K562 (cell line): ENCODE results near the gene CLIP1. TPM values are rescaled to one million over a fixed set of nuclear protein-coding genes. Genes with fewer than 3 reads are reported as not detected.

ENCODE experiments used
- ATAC-seq: fragments of 200-7000 bp; cut with Tn5 transposase; 3 replicates; pipeline ENCODE4 v1.9.1; 2020; ENCODE audit warnings: moderate library complexity
- BruUV-seq: library from RNA; stranded (reverse); fragments of 400-500 nt; replicated peaks from 2 replicates; lab custom pipeline; 2021; lab: Mats Ljungman, UMichigan
- CTCF ChIA-PET: fragments of 300-600 bp; formaldehyde crosslinking; extraction: SDS; loops from one replicate; lab custom pipeline; 2021; ENCODE audit warnings: low intra/inter-chr PET ratio; lab: Yijun Ruan, JAX
- POLR2A ChIA-PET: fragments of 300-600, 350-650 bp; sonication (Branson Sonifier 250); formaldehyde crosslinking; extraction: SDS; loops from one replicate; lab custom pipeline; 2021; ENCODE audit warnings: antibody characterized with exemption, inconsistent platforms; lab: Yijun Ruan, JAX
- DNase-seq, 4 experiments: peaks; one replicate each; pipeline versions ENCODE4 v3.0.0 to v3.0.0-alpha.2; 2011 to 2018; ENCODE audit warnings: low spot score in 3 of 4, mixed read lengths in 3 of 4; ENCODE audit errors: extremely low read depth in 1 of 4
- FAIRE-seq: peaks from 2 replicates; lab custom pipeline; 2011; peaks lifted over from hg19 to GRCh38; lab: Jason Lieb, UNC
- H2AFZ ChIP-seq: 2 replicates; pipeline ENCODE4 v1.6.0; 2011; ENCODE audit warnings: low read depth, low read length, control low read depth, inconsistent platforms
- H3K27ac ChIP-seq: fragments of 200-600 bp; 3 replicates; pipeline ENCODE4 v1.8.0; 2011; ENCODE audit warnings: low read depth, mild to moderate bottlenecking, control low read depth, inconsistent platforms, low read length, moderate library complexity, mixed read lengths; ENCODE audit errors: extremely low read depth
- H3K27me3 ChIP-seq, 2 experiments: fragments of 300-600 bp in 1 of 2; 2 replicates in 1 of 2; 3 replicates in 1 of 2; pipeline versions ENCODE4 v1.6.0 to v1.8.0; 2011; ENCODE audit warnings: inconsistent platforms in 2 of 2, low read length in 2 of 2, mild to moderate bottlenecking in 1 of 2, mixed read lengths in 1 of 2, moderate library complexity in 1 of 2; ENCODE audit not compliant: control insufficient read depth in 2 of 2, insufficient read depth in 2 of 2
- H3K36me3 ChIP-seq: fragments of 300-600 bp; 3 replicates; pipeline ENCODE4 v1.8.0; 2011; ENCODE audit warnings: mild to moderate bottlenecking, low read length, inconsistent platforms; ENCODE audit not compliant: control insufficient read depth, insufficient read depth
- H3K4me1 ChIP-seq, 2 experiments: fragments of 200-600 bp in 1 of 2; replicated peaks in 1 of 2; 2 replicates in 1 of 2; 3 replicates in 1 of 2; pipeline versions ENCODE4 v1.5.1 to v1.8.0; 2011; ENCODE audit warnings: inconsistent platforms in 2 of 2, low read length in 2 of 2, mild to moderate bottlenecking in 1 of 2, mixed read lengths in 1 of 2, moderate library complexity in 1 of 2; ENCODE audit not compliant: control insufficient read depth in 2 of 2, insufficient read depth in 2 of 2
- H3K4me2 ChIP-seq: 2 replicates; pipeline ENCODE4 v1.6.1; 2011; ENCODE audit warnings: low read length, control low read depth, inconsistent platforms, mixed read lengths; ENCODE audit not compliant: insufficient read depth
- H3K4me3 ChIP-seq: fragments of 200-600 bp; sonication (generic), shearing (Covaris generic); 2 replicates; pipeline ENCODE4 v1.5.1; 2016; ENCODE audit warnings: control low read depth, inconsistent platforms
- H3K79me2 ChIP-seq: fragments of 200-600 bp; 3 replicates; pipeline ENCODE4 v1.8.0; 2011; ENCODE audit warnings: low read length, inconsistent platforms; ENCODE audit not compliant: control insufficient read depth, insufficient read depth
- H3K9ac ChIP-seq, 2 experiments: 2 replicates each; pipeline versions ENCODE4 v1.6.0 to v1.6.1; 2011; ENCODE audit warnings: low read depth in 2 of 2, low read length in 2 of 2, control low read depth in 1 of 2, inconsistent platforms in 1 of 2, mild to moderate bottlenecking in 1 of 2, mixed read lengths in 1 of 2; ENCODE audit not compliant: insufficient read depth in 1 of 2
- H3K9me1 ChIP-seq: one replicate; pipeline ENCODE4 v1.6.0; 2011; ENCODE audit warnings: inconsistent platforms, mild to moderate bottlenecking, low read length, moderate library complexity; ENCODE audit not compliant: control insufficient read depth, insufficient read depth
- H3K9me3 ChIP-seq: replicated peaks from 2 replicates; pipeline ENCODE4 v1.5.1; 2011; ENCODE audit warnings: low read depth, low read length, inconsistent platforms; ENCODE audit not compliant: control insufficient read depth, insufficient read depth
- H4K20me1 ChIP-seq: replicated peaks from 2 replicates; pipeline ENCODE4 v1.6.1; 2011; ENCODE audit warnings: low read length, inconsistent platforms, mixed read lengths; ENCODE audit not compliant: control insufficient read depth, insufficient read depth
- ATF2 ChIP-seq: sonication (generic); formaldehyde crosslinking; IDR thresholded peaks from 2 replicates; pipeline ENCODE4 v1.8.1; 2022; ENCODE audit warnings: missing genetic modification reagents
- C11orf30 ChIP-seq: fragments of 450-650 bp; IDR thresholded peaks from 2 replicates; pipeline ENCODE4 v1.6.1; 2016; ENCODE audit warnings: low read depth, mild to moderate bottlenecking
- CSDE1 ChIP-seq, 2 experiments: fragments of 450-650 bp; IDR thresholded peaks; 2 replicates each; pipeline ENCODE4 v1.6.1; 2016; ENCODE audit warnings: mild to moderate bottlenecking in 1 of 2
- CTCF ChIP-seq, 3 experiments: IDR thresholded peaks in 2 of 3; conservative IDR thresholded peaks in 1 of 3; 2 replicates each; pipeline ENCODE4 v1.5.1; 2011 to 2012; ENCODE audit warnings: low read length in 3 of 3, mild to moderate bottlenecking in 3 of 3, control low read depth in 2 of 3, improper control_type of control experiment in 1 of 3, inconsistent platforms in 1 of 3, low read depth in 1 of 3, mixed read lengths in 1 of 3, moderate library complexity in 1 of 3; ENCODE audit not compliant: insufficient read depth in 2 of 3
- JUND ChIP-seq, 2 experiments: IDR thresholded peaks; 2 replicates in 1 of 2; 3 replicates in 1 of 2; pipeline ENCODE4 v1.6.1; 2011; ENCODE audit warnings: borderline replicate concordance in 2 of 2, low read depth in 2 of 2, low read length in 2 of 2, improper control_type of control experiment in 1 of 2, missing biosample characterization in 1 of 2, missing genetic modification characterization in 1 of 2, missing genetic modification reagents in 1 of 2
- PREB ChIP-seq: sonication (generic); formaldehyde crosslinking; IDR thresholded peaks from 2 replicates; pipeline ENCODE4 v1.8.1; 2023; ENCODE audit warnings: mild to moderate bottlenecking, missing genetic modification reagents
- PRPF4 ChIP-seq: fragments of 200-400 bp; formaldehyde crosslinking; IDR thresholded peaks from one replicate; pipeline ENCODE4 v1.6.1; 2017; ENCODE audit warnings: low read length, low read depth, mild to moderate bottlenecking; ENCODE audit not compliant: insufficient read depth, poor library complexity, severe bottlenecking
- RFX5 ChIP-seq: IDR thresholded peaks from 2 replicates; pipeline ENCODE4 v1.6.1; 2011; ENCODE audit warnings: low read depth, mild to moderate bottlenecking, improper control_type of control experiment, low read length
- SETDB1 ChIP-seq: IDR thresholded peaks from one replicate; pipeline ENCODE4 v1.6.1; 2012; ENCODE audit warnings: low read length, control low read depth, inconsistent platforms
- SP1 ChIP-seq: sonication (generic); formaldehyde crosslinking; IDR thresholded peaks from 2 replicates; pipeline ENCODE4 v1.8.1; 2022; ENCODE audit warnings: mild to moderate bottlenecking, missing genetic modification reagents
- TFAP4 ChIP-seq: sonication (generic); formaldehyde crosslinking; IDR thresholded peaks from 2 replicates; pipeline ENCODE4 v1.8.0; 2022; ENCODE audit warnings: missing genetic modification reagents, mild to moderate bottlenecking, moderate library complexity, borderline replicate concordance
- ZNF512 ChIP-seq: IDR thresholded peaks from 2 replicates; pipeline ENCODE4 v1.6.1; 2016; ENCODE audit warnings: missing genetic modification characterization, missing compliant biosample characterization
- ZNF695 ChIP-seq: fragments of 450-650 bp; formaldehyde crosslinking; IDR thresholded peaks from 2 replicates; pipeline ENCODE4 v1.4.0; 2020; ENCODE audit warnings: mild to moderate bottlenecking, moderate library complexity
- WGBS: fragments of 100-300 bp; shearing (Covaris generic); methylation state at CpG from one replicate; pipeline ENCODE4 v1.1.6; 2016; ENCODE audit warnings: low coverage, mixed read lengths; ENCODE audit not compliant: insufficient coverage; ENCODE audit errors: missing lambda C conversion rate; 5-methylcytosine and 5-hydroxymethylcytosine counted together
- in situ Hi-C: fragments of 300-500 bp; cut with MboI; formaldehyde crosslinking; loops from 4 replicates; pipeline ENCODE4 v1.15.0; 2018; ENCODE audit warnings: inconsistent platforms, mixed read lengths
- intact Hi-C: fragments of 100-400 bp; cut with micrococcal nuclease; formaldehyde crosslinking; loops from 2 replicates; pipeline ENCODE4 v1.14.2; 2022
- polyA plus RNA-seq, 8 experiments: library from polyadenylated mRNA; depleted of rRNA in 4 of 8; stranded (reverse) in 5 of 8; unstranded in 3 of 8; fragments of >200 nt; fragmentation: Nextera tagmentation in 2 of 8; fragmentation: Illumina TruSeq in 1 of 8; extraction: Ambion mirVana in 2 of 8; extraction: Trizol in 1 of 8; gene quantifications; 2 replicates each; pipeline versions ENCODE4 v1.2.1 to v1.2.3, GENCODE V29; 2011 to 2014; ENCODE audit warnings: inconsistent platforms in 1 of 8, missing spikeins in 1 of 8
- total RNA-seq, 7 experiments: library from RNA; depleted of rRNA in 6 of 7; stranded (reverse); fragments of >200 nt in 6 of 7; fragmentation: Illumina TruSeq in 2 of 7; extraction: Trizol in 2 of 7; gene quantifications; 2 replicates each; pipeline versions ENCODE4 v1.2.1 to v1.2.3, GENCODE V29; 2011 to 2021; ENCODE audit warnings: low replicate concordance in 1 of 7

CLIP1 gene
- total and polyA plus RNA-seq, 9 of the 15 experiments (the other 6 are each of a cell fraction or from before 2014, with no cell fraction given): 5.8 to 33.9 (median 27.6) TPM

- no peaks in the 10 kb centered on the region for H3K4me1 ChIP-seq
- H3K9me1 ChIP-seq: no peaks in the 10 kb centered on the region
- no peaks in the 10 kb centered on the region for H4K20me1 ChIP-seq
- ChIA-PET CTCF (interaction anchor here (1.0 to 1.2 kb wide), 3 partner anchors 20 to 225 kb away, joined by 3 to 4 read pairs (median 4); no protein-coding TSS in a partner anchor), POLR2A (interaction anchor here (1.1 to 2.1 kb wide), 3 partner anchors 10 to 43 kb away, joined by 4 to 6 read pairs (median 5); no protein-coding TSS in a partner anchor)
- no peak overlapping the region for H3K4me3 ChIP-seq
- no peak overlapping the region for H3K27ac ChIP-seq
- no peaks in the 10 kb centered on the region for H3K79me2 ChIP-seq
- ATAC-seq (peak; percentile 98), FAIRE-seq (peak; percentile 98), DNase-seq (peak; percentile 33 to 69 (median 56))
- in situ Hi-C loops: no loop called here
- no peak overlapping the region for H2AFZ ChIP-seq
- H3K4me2 ChIP-seq: no peak overlapping the region
- 33% methylated on average over 3 of the region's 3 CpGs for WGBS
- peaks cover 52% of the 10 kb centered on the region; the same call in 2 of the 3 replicates for H3K36me3 ChIP-seq
- H3K9me3 ChIP-seq: no peaks in the 10 kb centered on the region
- no peak overlapping the region for H3K9ac ChIP-seq
- H3K27me3 ChIP-seq: no peaks in the 10 kb centered on the region
- intact Hi-C loops: loop anchor here (1.0 to 5.0 kb wide), 2 partner anchors 50 to 876 kb away; partner anchors contain the start of genes MPHOSPH9 and MTRFR
- BruUV-seq: no TSS peak
- no peak for TF ChIP-seq PREB (CRISPR knock-in tag)
- no peak for TF ChIP-seq TFAP4 (CRISPR knock-in tag)
- TF ChIP-seq ZNF695 (CRISPR knock-in tag): no peak
- 0 out of 2 replicates have a peak, but pooled peaks have one; percentile 4 for TF ChIP-seq JUND (IDR thresholded peaks at IDR 0.05; ENCODE audit: borderline replicate concordance, low read depth, low read length)
- TF ChIP-seq JUND (tag; IDR thresholded peaks at IDR 0.05; ENCODE audit: borderline replicate concordance, low read depth, low read length): no peak
- no peak for TF ChIP-seq CSDE1 (IDR thresholded peaks at IDR 0.05)
- peak; percentile 60 to 82 (median 82) for TF ChIP-seq CTCF (IDR thresholded peaks at IDR 0.05 in 2 of 3, conservative IDR thresholded peaks at IDR 0.05 in 1 of 3; ENCODE audit: insufficient read depth in 2 of 3, low read depth in 1 of 3, low read length in 3 of 3)
- TF ChIP-seq SP1 (CRISPR knock-in tag): 0 out of 2 replicates have a peak, but pooled peaks have one; percentile 25
- no peak for TF ChIP-seq C11orf30
- no peak for TF ChIP-seq SETDB1
- no peak for TF ChIP-seq ATF2 (CRISPR knock-in tag)
- TF ChIP-seq ZNF512: no peak
- no peak for TF ChIP-seq PRPF4
- no peak for TF ChIP-seq RFX5
Measured at GRCh38 chr12:122356192-122356635, 66.3 kb downstream of the CLIP1 start.
